Loucy (cell line): ENCODE measurements around the gene ETFB.

Source experiments
- H2AFZ ChIP-seq: fragments of 200-600 bp; sonication (generic); 2 replicates; pipeline ENCODE4 v1.6.0; 2016; ENCODE audit warnings: antibody characterized with exemption, mild to moderate bottlenecking, low read length, moderate library complexity
- H3F3A ChIP-seq: fragments of 200-600 bp; 2 replicates; pipeline ENCODE4 v1.6.0; 2016; ENCODE audit warnings: antibody characterized with exemption, low read depth, mild to moderate bottlenecking
- H3K27me3 ChIP-seq: fragments of 200-600 bp; sonication (generic); 2 replicates; pipeline ENCODE4 v1.6.1; 2014; ENCODE audit warnings: low read length, mild to moderate bottlenecking; ENCODE audit not compliant: insufficient read depth, poor library complexity, severe bottlenecking
- H3K36me3 ChIP-seq: fragments of 200-600 bp; sonication (generic); 2 replicates; pipeline ENCODE4 v1.6.1; 2016; ENCODE audit warnings: low read length; ENCODE audit not compliant: insufficient read depth
- H3K4me1 ChIP-seq: fragments of 200-600 bp; sonication (generic); 2 replicates; pipeline ENCODE4 v1.5.1; 2014; ENCODE audit warnings: low read length, mild to moderate bottlenecking; ENCODE audit not compliant: insufficient read depth, poor library complexity, severe bottlenecking
- H3K4me2 ChIP-seq: fragments of 200-600 bp; sonication (generic); 2 replicates; pipeline ENCODE4 v1.6.0; 2014; ENCODE audit warnings: antibody characterized with exemption, low read length, low read depth, mild to moderate bottlenecking; ENCODE audit not compliant: poor library complexity, severe bottlenecking
- H3K4me3 ChIP-seq: fragments of 200-600 bp; sonication (generic); 2 replicates; pipeline ENCODE4 v1.5.1; 2014; ENCODE audit warnings: low read length, mild to moderate bottlenecking, mixed read lengths; ENCODE audit not compliant: poor library complexity, severe bottlenecking
- H3K79me2 ChIP-seq: fragments of 200-600 bp; sonication (generic); 2 replicates; pipeline ENCODE4 v1.6.1; 2014; ENCODE audit warnings: low read length; ENCODE audit not compliant: insufficient read depth
- H3K9ac ChIP-seq: fragments of 200-600 bp; sonication (generic); 2 replicates; pipeline ENCODE4 v1.6.0; 2014; ENCODE audit warnings: mild to moderate bottlenecking, low read depth, low read length, moderate library complexity; ENCODE audit not compliant: poor library complexity, severe bottlenecking
- H3K9me2 ChIP-seq: fragments of 200-600 bp; sonication (generic); replicated peaks from 2 replicates; pipeline ENCODE4 v1.6.1; 2016; ENCODE audit warnings: low read depth, low read length, mixed read lengths
- H3K9me3 ChIP-seq: fragments of 200-600 bp; sonication (generic); 2 replicates; pipeline ENCODE4 v1.6.1; 2014; ENCODE audit warnings: mild to moderate bottlenecking, antibody characterized with exemption, low read length, low read depth; ENCODE audit not compliant: insufficient read depth
- H4K20me1 ChIP-seq: fragments of 200-600 bp; sonication (generic); 2 replicates; pipeline ENCODE4 v1.6.0; 2014; ENCODE audit warnings: antibody characterized with exemption, low read length, mild to moderate bottlenecking; ENCODE audit not compliant: insufficient read depth, poor library complexity, severe bottlenecking
- CTCF ChIP-seq: fragments of 200-600 bp; sonication (generic); conservative IDR thresholded peaks from 2 replicates; pipeline ENCODE4 v1.5.1; 2014; ENCODE audit warnings: mild to moderate bottlenecking, antibody characterized with exemption, low read length
- EZH2phosphoT487 ChIP-seq: fragments of 200-600 bp; IDR thresholded peaks from 2 replicates; pipeline ENCODE4 v1.6.1; 2018; ENCODE audit warnings: antibody characterized with exemption, mild to moderate bottlenecking, moderate library complexity, borderline replicate concordance

Gene ETFB

GRCh38 chr19:51382004-51382403 lies 15.8 kb upstream of the ETFB start:
- no peaks in the 10 kb centered on the region for H3K27me3 ChIP-seq
- no peak overlapping the region for H3K4me2 ChIP-seq
- no peaks in the 10 kb centered on the region for H4K20me1 ChIP-seq
- no peak overlapping the region for H2AFZ ChIP-seq
- H3K4me3 ChIP-seq = no peak overlapping the region
- no peaks in the 10 kb centered on the region for H3K4me1 ChIP-seq
- TF ChIP-seq EZH2phosphoT487 (no peak), CTCF (no peak)
- H3K36me3 ChIP-seq = no peaks in the 10 kb centered on the region
- H3K9me2 ChIP-seq = no peaks in the 10 kb centered on the region
- no peaks in the 10 kb centered on the region for H3F3A ChIP-seq
- H3K9me3 ChIP-seq = no peaks in the 10 kb centered on the region; the same call in 1 of the 2 replicates
- H3K79me2 ChIP-seq = no peaks in the 10 kb centered on the region
- no peak overlapping the region for H3K9ac ChIP-seq

- TF ChIP-seq CTCF (no peak), EZH2phosphoT487 (no peak)
- no peak overlapping the region for H3K4me2 ChIP-seq
- H3K36me3 ChIP-seq = no peaks in the 10 kb centered on the region
- no peaks in the 10 kb centered on the region; the same call in 1 of the 2 replicates for H3K9me3 ChIP-seq
- peaks cover 13% of the 10 kb centered on the region for H3K4me1 ChIP-seq
- H3K27me3 ChIP-seq = no peaks in the 10 kb centered on the region
- no peaks in the 10 kb centered on the region for H3K79me2 ChIP-seq
- no peak overlapping the region for H3K4me3 ChIP-seq
- no peak overlapping the region for H2AFZ ChIP-seq
- H3K9me2 ChIP-seq = no peaks in the 10 kb centered on the region
- no peaks in the 10 kb centered on the region for H3F3A ChIP-seq
- H3K9ac ChIP-seq = no peak overlapping the region
- no peaks in the 10 kb centered on the region for H4K20me1 ChIP-seq
Observed at GRCh38 chr19:51380379-51380778, 14.2 kb upstream of the ETFB start.

- H3K9ac ChIP-seq = no peak overlapping the region
- H3K79me2 ChIP-seq = no peaks in the 10 kb centered on the region
- peaks cover 38% of the 10 kb centered on the region for H3K4me1 ChIP-seq
- no peaks in the 10 kb centered on the region; the same call in 1 of the 2 replicates for H3K9me3 ChIP-seq
- no peaks in the 10 kb centered on the region for H3K9me2 ChIP-seq
- TF ChIP-seq CTCF (no peak), EZH2phosphoT487 (no peak)
- H3K4me2 ChIP-seq = no peak overlapping the region
- no peaks in the 10 kb centered on the region for H4K20me1 ChIP-seq
- H3K36me3 ChIP-seq = no peaks in the 10 kb centered on the region
- H3K27me3 ChIP-seq = no peaks in the 10 kb centered on the region
- H2AFZ ChIP-seq = no peak overlapping the region
- H3F3A ChIP-seq = 0 out of 2 replicates have a peak, but pooled peaks cover 4% of the 10 kb centered on the region
- no peak overlapping the region for H3K4me3 ChIP-seq
Observed at GRCh38 chr19:51377422-51377821, 11.2 kb upstream of the ETFB start.
